Keratinocyte (primary cell): ENCODE results near the gene EFHD1. TPM values are rescaled to one million over a fixed set of nuclear protein-coding genes. Genes with fewer than 3 reads are reported as not detected.

Experiments used
- DNase-seq: peaks from one replicate; pipeline ENCODE4 v3.0.0-alpha.2; 2011; ENCODE audit warnings: low read depth, missing footprints, low spot score
- FAIRE-seq: peaks from 2 replicates; lab custom pipeline; 2011; peaks lifted over from hg19 to GRCh38; lab: Jason Lieb, UNC
- H2AFZ ChIP-seq: 2 replicates; pipeline ENCODE4 v1.6.0; 2012; ENCODE audit warnings: low read length, control low read depth, inconsistent platforms; ENCODE audit not compliant: control insufficient read depth
- H3K27ac ChIP-seq: 2 replicates; pipeline ENCODE4 v1.5.1; 2011; ENCODE audit warnings: low read length; ENCODE audit not compliant: control insufficient read depth, insufficient read depth
- H3K27me3 ChIP-seq: 3 replicates; pipeline ENCODE4 v1.6.0; 2011; ENCODE audit warnings: low read length; ENCODE audit not compliant: control insufficient read depth, insufficient read depth; ENCODE audit errors: extremely low read depth
- H3K36me3 ChIP-seq, 2 experiments: 2 replicates in 1 of 2; 3 replicates in 1 of 2; pipeline ENCODE4 v1.5.1; 2011; ENCODE audit warnings: low read length in 2 of 2, mild to moderate bottlenecking in 1 of 2; ENCODE audit not compliant: control insufficient read depth in 2 of 2, insufficient read depth in 2 of 2; ENCODE audit errors: extremely low read depth in 1 of 2
- H3K4me1 ChIP-seq: 3 replicates; pipeline ENCODE4 v1.5.1; 2011; ENCODE audit warnings: low read length; ENCODE audit not compliant: control insufficient read depth, insufficient read depth; ENCODE audit errors: extremely low read depth
- H3K4me2 ChIP-seq: 3 replicates; pipeline ENCODE4 v1.6.0; 2011; ENCODE audit warnings: low read depth, low read length; ENCODE audit not compliant: control insufficient read depth, insufficient read depth; ENCODE audit errors: extremely low read depth
- H3K4me3 ChIP-seq, 3 experiments: fragments of 200-600 bp in 1 of 3; sonication (generic) in 1 of 3; 2 replicates in 2 of 3; 3 replicates in 1 of 3; pipeline ENCODE4 v1.5.1; 2011 to 2016; ENCODE audit warnings: low read length in 3 of 3, mild to moderate bottlenecking in 3 of 3, control low read depth in 2 of 3, inconsistent platforms in 1 of 3, low read depth in 1 of 3, mixed read lengths in 1 of 3, mixed run types in 1 of 3, moderate library complexity in 1 of 3; ENCODE audit not compliant: control insufficient read depth in 2 of 3, insufficient read depth in 2 of 3; ENCODE audit errors: extremely low read depth in 1 of 3
- H3K79me2 ChIP-seq: 2 replicates; pipeline ENCODE4 v1.6.0; 2012; ENCODE audit warnings: low read length; ENCODE audit not compliant: control insufficient read depth, insufficient read depth
- H3K9ac ChIP-seq: 3 replicates; pipeline ENCODE4 v1.6.0; 2011; ENCODE audit warnings: low read length; ENCODE audit not compliant: control insufficient read depth, insufficient read depth; ENCODE audit errors: extremely low read depth
- H3K9me1 ChIP-seq: 3 replicates; pipeline ENCODE4 v1.6.0; 2011; ENCODE audit warnings: low read length; ENCODE audit not compliant: control insufficient read depth, insufficient read depth; ENCODE audit errors: extremely low read depth
- H3K9me3 ChIP-seq: 2 replicates; pipeline ENCODE4 v1.5.1; 2012; ENCODE audit warnings: low read depth, low read length; ENCODE audit not compliant: control insufficient read depth
- H4K20me1 ChIP-seq: 3 replicates; pipeline ENCODE4 v1.6.0; 2011; ENCODE audit warnings: low read length; ENCODE audit not compliant: control insufficient read depth, insufficient read depth; ENCODE audit errors: extremely low read depth
- EZH2 ChIP-seq: IDR thresholded peaks from one replicate; pipeline ENCODE4 v1.6.1; 2012; ENCODE audit warnings: inconsistent platforms, mild to moderate bottlenecking, low read length, moderate library complexity
- dilution Hi-C: fragments of 300-500 bp; cut with MboI; formaldehyde crosslinking; loops from one replicate; pipeline ENCODE4 v1.7.0; 2020; ENCODE audit warnings: low sequenced_read_pairs; ENCODE audit not compliant: extremely low pct_ligation_motif_present
- polyA plus RNA-seq, 5 experiments: library from polyadenylated mRNA; depleted of rRNA in 3 of 5; stranded (reverse) in 3 of 5; stranded (forward) in 1 of 5; unstranded in 1 of 5; fragments of >200 nt; gene quantifications; 1 replicate in 1 of 5; 2 replicates in 3 of 5; 3 replicates in 1 of 5; pipeline versions ENCODE4 v1.2.1 to v1.2.3, GENCODE V29; 2011 to 2012; ENCODE audit warnings: missing spikeins in 2 of 5, low read depth in 1 of 5, low replicate concordance in 1 of 5
- TF ChIP-seq, protein P1 (sequence below), 3 experiments: IDR thresholded peaks in 1 of 3; conservative IDR thresholded peaks in 1 of 3; optimal IDR thresholded peaks in 1 of 3; 2 replicates in 2 of 3; 3 replicates in 1 of 3; pipeline versions ENCODE3 to v1.5.1; 2011; ENCODE audit warnings: low read length in 3 of 3, mild to moderate bottlenecking in 3 of 3, moderate library complexity in 2 of 3, control low read depth in 1 of 3, inconsistent platforms in 1 of 3; ENCODE audit not compliant: insufficient read depth in 2 of 3; ENCODE audit errors: extremely low read depth in 1 of 3

Gene EFHD1
- polyA plus RNA-seq, 1 donor (not counting 4 experiments of a cell fraction or from before 2014, with no cell fraction given): not detected

DNA sequence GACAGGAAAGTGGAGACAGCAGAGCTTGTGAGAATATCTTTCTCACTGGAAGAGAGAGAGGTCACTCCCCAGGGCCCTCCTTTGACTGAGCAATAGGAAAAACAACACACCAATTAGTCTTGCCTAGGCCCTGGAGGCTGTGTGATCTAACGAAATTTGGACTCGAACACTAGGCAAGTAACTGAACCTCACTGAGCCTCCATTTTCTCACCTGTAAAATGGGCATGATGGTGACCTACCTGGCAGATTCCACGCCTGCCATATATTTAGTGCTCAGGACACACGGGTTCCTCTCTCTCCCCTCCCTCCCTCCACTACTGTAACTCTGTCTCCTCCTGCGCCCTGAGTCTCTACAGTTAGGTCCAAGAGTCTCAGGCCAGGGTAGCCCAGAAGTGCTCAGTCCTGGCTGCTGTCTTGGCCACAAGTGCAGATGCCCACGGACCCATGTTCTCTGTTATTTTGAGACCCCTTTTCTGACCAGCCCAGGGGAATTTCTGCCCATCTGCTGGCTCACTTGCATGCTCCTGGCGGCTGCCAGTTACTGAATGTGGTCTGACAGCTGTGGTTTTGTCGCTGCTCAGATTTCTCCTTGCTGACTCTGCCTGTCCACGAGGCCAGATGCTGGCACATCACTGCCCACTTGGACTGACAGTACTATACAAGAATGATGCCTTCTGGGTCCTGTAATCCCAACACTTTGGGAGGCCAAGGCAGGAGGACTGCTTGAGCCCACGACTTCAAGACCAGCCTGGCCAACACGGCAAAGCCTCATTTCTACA, 54.2 kb downstream of the EFHD1 start:
- TF ChIP-seq, protein P1, sequence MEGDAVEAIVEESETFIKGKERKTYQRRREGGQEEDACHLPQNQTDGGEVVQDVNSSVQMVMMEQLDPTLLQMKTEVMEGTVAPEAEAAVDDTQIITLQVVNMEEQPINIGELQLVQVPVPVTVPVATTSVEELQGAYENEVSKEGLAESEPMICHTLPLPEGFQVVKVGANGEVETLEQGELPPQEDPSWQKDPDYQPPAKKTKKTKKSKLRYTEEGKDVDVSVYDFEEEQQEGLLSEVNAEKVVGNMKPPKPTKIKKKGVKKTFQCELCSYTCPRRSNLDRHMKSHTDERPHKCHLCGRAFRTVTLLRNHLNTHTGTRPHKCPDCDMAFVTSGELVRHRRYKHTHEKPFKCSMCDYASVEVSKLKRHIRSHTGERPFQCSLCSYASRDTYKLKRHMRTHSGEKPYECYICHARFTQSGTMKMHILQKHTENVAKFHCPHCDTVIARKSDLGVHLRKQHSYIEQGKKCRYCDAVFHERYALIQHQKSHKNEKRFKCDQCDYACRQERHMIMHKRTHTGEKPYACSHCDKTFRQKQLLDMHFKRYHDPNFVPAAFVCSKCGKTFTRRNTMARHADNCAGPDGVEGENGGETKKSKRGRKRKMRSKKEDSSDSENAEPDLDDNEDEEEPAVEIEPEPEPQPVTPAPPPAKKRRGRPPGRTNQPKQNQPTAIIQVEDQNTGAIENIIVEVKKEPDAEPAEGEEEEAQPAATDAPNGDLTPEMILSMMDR (optimal IDR thresholded peaks at IDR 0.05 in 1 of 3, IDR thresholded peaks at IDR 0.05 in 1 of 3, conservative IDR thresholded peaks at IDR 0.05 in 1 of 3; ENCODE audit: extremely low read depth in 1 of 3, insufficient read depth in 2 of 3, low read length in 3 of 3): no peak
- TF ChIP-seq EZH2: no peak
- no peak overlapping the region for H3K4me3 ChIP-seq
- H3K27ac ChIP-seq: no peak overlapping the region
- FAIRE-seq: no peak
- DNase-seq: no peak
- H2AFZ ChIP-seq: no peak overlapping the region
- H3K9me1 ChIP-seq: no peaks in the 10 kb centered on the region
- H3K9ac ChIP-seq: no peak overlapping the region
- no peaks in the 10 kb centered on the region for H3K79me2 ChIP-seq
- H3K4me2 ChIP-seq: no peak overlapping the region
- H4K20me1 ChIP-seq: no peaks in the 10 kb centered on the region
- H3K36me3 ChIP-seq: no peaks in the 10 kb centered on the region
- no peaks in the 10 kb centered on the region for H3K4me1 ChIP-seq
- H3K27me3 ChIP-seq: peaks cover 7% of the 10 kb centered on the region
- dilution Hi-C loops: no loop called here
- no peaks in the 10 kb centered on the region for H3K9me3 ChIP-seq

DNA sequence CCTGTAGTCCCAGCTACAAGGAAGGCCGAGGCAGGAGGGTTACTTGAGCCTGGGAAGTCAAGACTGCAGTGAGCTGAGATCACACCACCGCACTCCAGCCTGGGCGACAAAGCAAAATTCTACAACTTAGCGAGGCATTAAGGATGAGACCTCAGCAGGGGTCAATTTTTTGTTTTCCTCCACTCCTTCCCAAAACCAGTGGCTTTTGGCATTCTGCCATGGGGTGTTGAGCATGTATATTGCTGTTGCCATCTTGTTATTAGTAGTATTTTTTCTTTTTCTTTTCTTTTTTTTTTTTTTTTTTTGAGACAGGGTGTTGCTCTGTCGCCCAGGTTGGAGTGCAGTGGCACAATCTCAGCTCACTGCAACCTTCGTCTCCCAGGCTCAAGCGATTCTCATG, 54.8 kb downstream of the EFHD1 start:
- Histone ChIP-seq H3K36me3 (no peaks in the 10 kb centered on the region), H3K9me1 (no peaks in the 10 kb centered on the region), H3K4me2 (no peak overlapping the region), H3K27ac (no peak overlapping the region), H3K79me2 (no peaks in the 10 kb centered on the region), H2AFZ (no peak overlapping the region), H3K9me3 (no peaks in the 10 kb centered on the region), H4K20me1 (no peaks in the 10 kb centered on the region), H3K4me3 (no peak overlapping the region), H3K9ac (no peak overlapping the region), H3K4me1 (no peaks in the 10 kb centered on the region), H3K27me3 (peaks cover 7% of the 10 kb centered on the region)
- no peak for DNase-seq
- TF ChIP-seq, protein P1 (optimal IDR thresholded peaks at IDR 0.05 in 1 of 3, IDR thresholded peaks at IDR 0.05 in 1 of 3, conservative IDR thresholded peaks at IDR 0.05 in 1 of 3; ENCODE audit: extremely low read depth in 1 of 3, insufficient read depth in 2 of 3, low read length in 3 of 3): no peak
- no peak for TF ChIP-seq EZH2
- FAIRE-seq: no peak
- dilution Hi-C loops: no loop called here
